ENCODE data around the gene PLA2G5.

GRCh38 chr1:20110679-20111078 lies 40.7 kb downstream of the PLA2G5 start:
- no peak for TF ChIP-seq EZH2 (IDR thresholded peaks at IDR 0.05; ENCODE audit: insufficient read depth, low read length)
- no peak for TF ChIP-seq CTCF (IDR thresholded peaks at IDR 0.05; ENCODE audit: insufficient read depth, low read depth, low read length)

All from astrocyte (in vitro differentiated cells and primary cell).